NCI-H748 (cell line): ENCODE measurements around the gene TP53AIP1.

Experiments
- DNase-seq: peaks from one replicate; lab custom pipeline; 2025; ENCODE audit not compliant: unreplicated experiment; lab: John Stamatoyannopoulos, UW

Gene TP53AIP1, protein sequence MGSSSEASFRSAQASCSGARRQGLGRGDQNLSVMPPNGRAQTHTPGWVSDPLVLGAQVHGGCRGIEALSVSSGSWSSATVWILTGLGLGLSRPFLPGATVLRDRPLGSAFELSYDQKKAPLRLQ

DNA sequence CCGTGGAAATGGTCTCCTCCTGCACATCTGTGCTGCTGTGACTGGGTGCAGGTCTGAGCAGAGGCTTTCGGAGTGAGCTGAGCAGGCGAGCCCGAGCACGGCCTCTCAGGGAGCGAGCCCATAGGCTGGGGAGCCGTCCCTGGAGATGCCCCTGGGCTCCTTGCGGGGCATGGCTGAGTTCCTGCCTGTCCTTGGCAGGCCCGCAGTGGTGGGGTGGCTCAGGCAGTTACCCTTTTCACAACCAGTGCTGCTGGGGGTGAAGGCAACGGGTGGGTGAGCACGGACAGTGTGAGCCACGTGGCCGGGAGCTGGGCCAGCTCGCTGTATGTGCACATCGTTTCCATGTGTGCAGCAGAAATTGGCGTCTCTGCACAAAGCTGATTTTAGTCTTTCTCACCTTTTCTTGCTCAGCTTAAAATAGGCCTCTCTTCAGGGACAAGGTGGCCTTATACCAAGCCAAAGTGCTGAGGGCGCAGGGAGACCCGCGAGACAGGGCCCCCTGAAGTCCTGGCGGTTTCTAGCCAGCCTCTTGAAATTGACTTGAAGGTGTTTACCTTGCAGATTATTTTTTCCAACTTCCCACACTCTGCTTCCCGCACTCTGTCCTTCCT lies at the start of gene TP53AIP1:
Gene TP53AIP1 (minus strand): TSS at position 55 of the 611 bp plus-strand sequence. CDS start 5,053 bp downstream, outside the sequence.
- DNase-seq, result no peak

DNA sequence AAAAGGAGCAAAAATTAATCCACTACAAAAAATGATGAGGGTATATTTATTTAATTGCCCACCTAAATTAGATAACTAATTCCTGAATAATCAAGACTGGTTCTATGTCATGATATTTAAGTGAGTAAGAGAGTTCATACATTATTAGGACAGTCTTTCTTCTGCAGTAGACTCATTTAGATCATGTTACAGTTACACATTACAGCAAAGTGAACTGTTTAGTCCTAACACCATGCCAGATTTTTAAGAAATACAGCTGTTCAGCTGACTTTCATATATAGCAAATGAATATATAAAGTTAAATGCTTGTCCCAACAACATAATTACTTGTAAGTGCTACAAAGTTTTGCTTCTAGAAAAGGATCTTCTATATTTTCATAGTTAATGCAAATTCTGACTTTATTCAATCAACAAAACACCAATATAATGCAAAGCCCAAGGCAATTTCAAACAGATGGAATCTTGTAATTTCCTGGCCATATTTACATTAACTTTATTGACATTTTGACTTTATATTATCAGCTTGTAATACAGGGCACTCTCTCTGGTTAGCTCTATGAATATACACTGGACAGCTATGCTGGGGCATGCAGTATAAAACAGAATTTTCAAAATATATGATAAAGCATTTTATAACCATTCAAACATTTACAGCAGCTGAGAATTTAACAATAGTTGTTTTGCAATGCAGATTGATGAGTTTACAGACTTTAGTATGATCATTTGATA lies 45.7 kb upstream of the TP53AIP1 start:
- DNase-seq, result no peak

DNA sequence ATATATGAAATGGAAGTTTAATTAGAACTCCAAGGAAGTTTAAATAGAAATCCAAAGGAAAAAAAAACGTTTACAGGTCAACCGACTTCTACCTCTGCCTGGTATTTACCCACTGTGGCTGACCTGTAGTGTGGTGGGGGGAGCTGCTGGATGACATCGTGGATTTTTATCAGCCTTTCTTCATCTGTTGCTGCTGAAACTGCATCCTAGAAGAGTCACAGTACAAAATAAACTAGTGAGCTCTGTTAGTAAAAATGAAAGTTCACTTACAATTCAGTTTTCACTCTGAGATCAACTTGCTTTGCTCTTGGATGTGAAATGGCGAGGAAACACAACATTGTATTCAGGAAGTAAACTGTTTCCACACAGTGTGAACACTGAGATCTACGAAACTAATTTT lies 43.2 kb upstream of the TP53AIP1 start:
- no peak for DNase-seq

DNA sequence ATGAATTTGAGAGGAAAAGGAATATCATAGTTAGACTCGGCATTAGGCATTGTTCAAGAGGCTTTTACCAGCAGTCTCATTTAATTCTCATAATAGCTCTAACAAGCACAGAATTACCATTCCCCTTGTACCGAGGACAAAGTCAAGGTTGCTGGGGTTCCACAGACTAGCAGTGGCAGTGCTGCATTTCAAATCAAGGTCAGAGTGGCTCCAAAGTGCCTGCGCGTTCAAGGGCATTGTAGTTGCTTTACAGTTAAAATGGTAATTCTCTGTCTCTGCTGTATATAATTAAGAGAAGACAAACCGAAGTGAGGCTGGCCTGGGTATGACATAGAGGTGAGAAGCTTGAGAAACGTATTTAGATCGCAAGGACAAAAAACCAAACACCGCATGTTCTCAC lies 40.4 kb upstream of the TP53AIP1 start:
- no peak for DNase-seq

DNA sequence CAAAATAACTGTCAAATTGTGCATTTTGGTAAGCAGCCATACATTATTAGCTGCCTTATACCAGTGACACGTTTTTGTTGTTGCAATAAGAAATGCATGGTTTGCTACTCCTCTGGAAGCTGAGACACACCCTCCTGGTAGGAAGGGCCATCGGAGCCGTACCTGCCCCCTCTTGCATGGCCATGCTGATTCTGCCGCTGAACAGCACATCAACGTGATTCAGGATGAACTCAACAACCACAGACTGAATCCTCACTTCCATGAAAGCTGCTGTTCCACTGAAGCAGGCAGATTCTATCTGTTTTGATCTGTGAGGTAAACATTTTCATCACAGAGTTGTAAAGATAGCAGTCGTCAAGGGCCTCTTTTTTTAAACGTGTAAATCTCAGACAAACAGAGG lies 38.6 kb upstream of the TP53AIP1 start:
- no peak for DNase-seq

DNA sequence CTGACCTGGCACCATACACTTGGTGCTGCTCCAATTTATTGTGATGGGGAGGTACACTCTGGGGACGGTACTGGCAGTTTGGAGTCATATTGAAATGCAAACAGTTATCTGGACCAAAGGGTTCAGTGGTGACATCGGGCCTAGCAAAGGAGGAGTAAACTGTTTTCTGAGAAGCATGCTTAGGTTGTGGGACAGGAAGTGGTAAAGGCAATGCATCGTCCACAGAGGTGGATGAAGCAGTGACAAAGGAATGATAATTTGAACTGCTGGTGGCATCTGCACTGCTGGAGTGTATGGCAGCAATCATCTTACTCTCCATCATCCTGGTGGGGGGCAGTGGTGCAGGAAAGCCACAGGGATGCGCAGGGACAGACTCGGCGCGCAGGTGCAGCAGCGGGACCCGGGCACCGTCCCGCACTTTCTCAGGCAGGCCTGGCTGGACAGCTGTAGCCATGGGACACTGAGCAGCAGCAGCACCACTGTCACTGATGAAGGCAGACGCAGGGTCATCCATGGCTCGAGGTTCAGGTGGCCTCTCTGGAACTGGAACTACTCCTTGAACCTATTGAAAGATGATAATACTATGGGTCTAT lies 28.0 kb upstream of the TP53AIP1 start:
- DNase-seq, result no peak

DNA sequence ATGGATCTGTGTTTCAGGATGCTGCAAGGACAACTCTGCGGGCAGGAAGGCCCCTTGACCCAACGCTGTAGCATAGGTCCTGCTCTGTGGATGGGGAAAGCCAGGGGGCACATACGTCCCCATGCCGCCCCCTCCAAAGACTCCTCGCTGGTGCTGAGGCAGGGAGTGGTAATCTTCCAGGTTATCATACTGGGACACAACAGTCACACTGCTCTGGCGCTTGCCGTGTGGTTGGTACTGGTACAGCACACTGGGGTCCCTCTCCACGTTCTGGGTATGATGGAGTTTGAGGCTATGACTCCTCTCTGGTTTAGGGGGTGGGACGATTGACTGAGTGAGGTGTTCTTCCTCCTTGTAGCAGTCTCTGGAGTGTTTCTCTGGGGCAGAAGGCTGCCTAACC lies 26.2 kb upstream of the TP53AIP1 start:
- DNase-seq, result no peak

DNA sequence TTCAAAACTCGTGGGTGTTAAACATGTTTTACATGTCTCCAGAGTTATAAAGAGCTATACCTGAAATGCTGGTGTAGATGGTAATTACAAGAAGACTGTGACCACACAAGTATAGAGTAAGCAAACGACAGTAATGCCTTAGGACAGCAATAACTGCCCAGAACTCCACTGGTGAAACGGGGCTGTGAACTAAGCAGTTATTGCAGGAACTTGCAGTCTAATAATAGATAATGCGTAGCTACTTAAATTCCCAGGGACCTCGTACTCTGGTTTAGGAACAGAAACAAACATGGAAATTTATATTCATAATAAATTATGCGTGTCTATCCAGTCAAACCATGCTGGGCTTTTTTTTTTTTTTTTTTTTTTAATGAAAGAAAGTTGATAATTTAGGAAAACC lies 24.9 kb upstream of the TP53AIP1 start:
- no peak for DNase-seq

DNA sequence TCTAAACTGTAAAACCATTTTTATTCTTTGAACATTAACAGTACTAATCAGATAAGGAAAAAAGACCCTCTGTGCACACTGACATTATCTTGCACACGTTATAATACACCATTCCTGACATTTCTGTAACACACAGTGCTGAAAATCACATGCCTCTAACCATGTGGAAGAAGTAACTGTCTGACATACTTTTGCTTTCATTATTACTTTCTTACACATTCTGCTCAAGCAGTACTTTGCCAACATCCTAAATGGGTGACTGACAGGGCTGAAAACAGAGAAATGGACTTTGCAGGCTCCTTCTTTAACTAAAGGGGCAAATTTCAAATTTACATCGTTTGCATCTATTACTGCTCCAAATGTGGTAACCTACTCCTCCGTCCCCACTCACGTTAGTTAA lies 22.8 kb upstream of the TP53AIP1 start:
- no peak for DNase-seq

DNA sequence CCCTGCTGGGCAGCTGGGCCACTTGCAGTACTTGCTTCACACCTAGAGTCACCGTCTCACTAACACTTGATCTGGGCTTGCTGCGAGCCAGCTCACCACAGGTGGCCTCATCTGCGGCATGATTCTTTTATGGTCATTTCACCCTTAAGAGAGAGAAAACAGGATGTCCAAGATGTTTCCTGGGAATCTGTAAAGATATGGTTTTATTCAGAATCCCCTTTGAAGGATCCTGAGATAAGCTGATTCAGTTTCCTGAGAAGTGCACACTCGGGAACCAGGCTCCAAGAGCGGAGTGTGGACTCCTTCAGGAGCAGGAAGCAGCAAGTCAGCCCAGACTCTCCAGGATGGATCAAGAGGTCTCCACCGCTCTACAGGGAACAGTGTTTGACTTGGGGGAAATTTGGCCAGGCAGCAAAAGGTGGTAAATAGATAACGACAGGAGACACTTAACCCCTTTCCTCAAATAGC lies 21.8 kb upstream of the TP53AIP1 start:
- DNase-seq, result no peak

DNA sequence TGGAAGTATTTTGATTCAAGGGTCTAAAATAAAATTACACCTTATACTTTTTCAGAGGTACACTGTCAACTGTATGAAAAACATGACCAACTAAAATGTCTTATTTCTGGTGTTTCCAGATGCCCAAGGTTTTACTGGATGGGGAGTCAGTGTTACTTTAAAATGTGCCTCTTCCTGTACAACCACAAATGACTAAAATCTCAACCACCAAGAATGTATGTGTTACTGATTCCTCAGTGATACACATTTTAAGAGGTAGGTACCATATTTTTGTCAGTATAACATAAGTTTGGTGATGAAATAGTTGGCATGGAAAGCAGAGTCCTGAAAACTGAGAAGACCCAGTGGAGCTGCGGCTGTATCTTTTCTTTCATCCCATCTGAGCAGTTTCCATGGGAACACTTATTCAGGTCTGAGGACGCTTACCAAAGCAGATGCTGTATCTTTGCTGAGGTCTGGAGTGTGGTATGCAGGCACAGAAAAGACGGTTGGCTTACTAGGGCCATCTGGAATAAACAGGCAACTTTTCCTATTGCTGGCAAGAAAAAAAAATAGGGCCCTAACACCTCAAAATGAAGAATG lies 21.2 kb upstream of the TP53AIP1 start:
- no peak for DNase-seq

DNA sequence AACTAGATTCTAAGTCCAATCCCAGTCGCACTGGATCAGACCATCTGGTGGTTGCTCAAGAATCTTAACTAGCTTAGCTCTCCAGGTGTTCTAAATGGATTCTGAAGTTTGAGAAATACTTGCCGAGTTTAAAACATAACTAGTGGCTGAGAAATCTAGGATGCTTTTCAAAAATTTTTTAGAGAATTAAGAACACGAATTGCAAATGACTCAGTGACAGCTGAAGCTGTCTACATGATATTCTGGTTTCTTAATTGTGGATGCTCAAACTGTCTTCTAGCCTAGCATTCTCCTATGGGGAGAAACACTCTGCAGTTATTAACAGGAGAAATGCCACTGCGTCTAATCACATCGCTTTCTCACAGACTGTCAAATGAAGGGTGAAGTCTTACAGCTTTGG lies 20.2 kb upstream of the TP53AIP1 start:
- DNase-seq, result no peak

DNA sequence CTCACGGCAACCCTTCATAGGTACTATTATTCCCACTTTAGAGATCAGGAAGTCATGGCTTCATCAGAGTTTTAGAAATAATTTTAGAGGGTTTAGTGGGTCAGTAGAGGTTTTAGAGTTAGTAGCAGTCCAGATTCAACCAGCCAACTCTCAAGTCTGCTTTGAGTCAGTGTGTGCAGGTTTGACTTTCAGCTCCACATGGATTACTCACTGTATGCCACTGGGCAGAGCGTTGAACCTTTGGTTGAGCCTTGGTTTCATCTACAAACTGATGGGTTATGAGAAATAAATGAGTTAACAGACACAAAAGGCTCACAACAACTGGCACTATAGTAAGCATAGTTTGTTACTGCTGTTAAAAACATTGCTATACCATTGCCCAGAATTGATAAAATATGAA lies 19.0 kb upstream of the TP53AIP1 start:
- no peak for DNase-seq

DNA sequence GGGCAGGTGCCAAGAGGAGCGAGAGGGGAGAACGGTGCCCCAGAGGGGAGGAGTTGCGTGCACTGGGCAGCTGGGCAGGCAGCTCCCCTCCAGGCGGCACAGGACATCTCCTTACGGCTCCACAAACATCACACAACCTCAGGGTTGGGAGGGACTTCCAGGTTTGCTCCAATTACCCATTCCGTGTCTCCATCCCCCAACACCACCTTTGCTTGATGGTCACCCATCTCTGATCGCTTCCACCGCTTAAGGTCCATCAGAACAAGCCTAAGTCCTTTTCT lies 14.5 kb upstream of the TP53AIP1 start:
- DNase-seq, result no peak

DNA sequence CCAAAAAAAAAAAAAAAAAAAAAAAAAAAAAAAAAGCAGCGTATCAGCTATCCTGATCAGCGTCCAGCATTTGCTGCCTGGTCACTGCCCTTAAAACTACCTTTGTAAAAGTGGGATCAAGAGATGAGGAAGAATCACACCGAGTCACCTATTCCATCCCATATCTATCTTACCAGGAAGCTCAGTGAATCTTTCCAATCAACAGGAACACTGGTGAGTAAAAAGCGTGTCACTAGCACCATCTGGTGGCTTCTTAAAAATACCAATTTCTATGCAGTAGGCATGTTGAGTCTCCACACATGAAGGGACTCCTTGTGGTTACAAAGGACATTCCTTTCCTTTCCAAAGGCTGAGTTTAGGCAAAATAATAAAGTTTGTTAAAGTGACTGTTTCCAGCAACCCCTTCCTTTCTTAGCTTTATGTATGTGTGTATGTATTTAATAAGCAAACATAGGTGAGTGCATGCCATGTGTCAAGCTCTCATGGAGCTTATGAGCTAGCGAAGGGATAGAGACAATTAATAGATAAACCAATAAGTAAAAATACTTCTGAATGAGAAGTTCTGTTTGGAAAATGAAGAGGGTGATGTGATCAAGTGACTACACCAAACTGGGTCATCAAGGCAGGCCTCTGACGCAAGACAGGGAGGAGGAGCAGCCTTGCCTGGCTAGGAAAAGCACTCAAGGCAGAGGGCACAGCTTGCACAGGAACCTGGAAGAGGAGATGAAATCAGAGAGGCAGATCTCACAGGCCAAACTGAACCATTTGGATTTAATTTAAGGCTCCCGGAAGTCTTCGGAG lies 13.9 kb upstream of the TP53AIP1 start:
- peak; percentile 70 for DNase-seq

DNA sequence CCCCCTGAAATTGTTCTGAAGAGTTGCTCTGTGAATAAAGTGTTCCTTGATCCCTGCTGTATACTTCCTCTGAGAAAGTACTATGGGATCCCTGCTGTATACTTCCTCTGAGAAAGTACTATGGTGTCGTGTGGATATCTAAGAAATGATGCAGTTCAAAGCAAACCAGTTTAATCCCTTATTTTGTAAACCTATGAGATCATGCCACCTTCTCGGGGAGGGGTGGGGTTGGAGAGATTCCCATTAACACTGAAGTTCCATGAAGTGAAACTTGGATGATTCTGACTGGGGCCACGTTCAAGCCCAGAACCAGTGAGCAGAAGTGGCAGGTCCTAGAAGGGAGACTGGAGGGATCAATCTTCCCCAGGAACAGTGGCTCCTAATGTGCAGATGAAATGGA lies 13.0 kb upstream of the TP53AIP1 start:
- DNase-seq, result no peak

DNA sequence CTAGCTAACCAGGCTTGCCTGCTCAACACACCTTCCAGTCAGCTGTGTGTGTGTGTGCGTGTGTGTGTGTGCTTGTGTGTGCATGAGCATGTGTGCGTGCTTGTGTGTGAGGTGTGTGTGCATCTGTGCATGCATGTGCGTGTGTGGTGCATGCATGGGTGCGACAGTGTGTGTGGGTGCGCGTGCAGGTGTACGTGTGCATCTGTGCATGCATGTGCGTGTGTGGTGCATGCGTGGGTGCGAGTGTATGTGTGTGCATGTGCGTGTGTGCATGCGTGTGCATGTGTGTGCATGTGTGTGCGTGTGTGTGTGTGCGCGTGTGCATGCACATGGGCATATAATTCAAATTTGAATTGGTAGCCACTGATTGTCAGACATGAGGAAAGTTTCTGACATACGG lies 10.5 kb upstream of the TP53AIP1 start:
- DNase-seq, result no peak

DNA sequence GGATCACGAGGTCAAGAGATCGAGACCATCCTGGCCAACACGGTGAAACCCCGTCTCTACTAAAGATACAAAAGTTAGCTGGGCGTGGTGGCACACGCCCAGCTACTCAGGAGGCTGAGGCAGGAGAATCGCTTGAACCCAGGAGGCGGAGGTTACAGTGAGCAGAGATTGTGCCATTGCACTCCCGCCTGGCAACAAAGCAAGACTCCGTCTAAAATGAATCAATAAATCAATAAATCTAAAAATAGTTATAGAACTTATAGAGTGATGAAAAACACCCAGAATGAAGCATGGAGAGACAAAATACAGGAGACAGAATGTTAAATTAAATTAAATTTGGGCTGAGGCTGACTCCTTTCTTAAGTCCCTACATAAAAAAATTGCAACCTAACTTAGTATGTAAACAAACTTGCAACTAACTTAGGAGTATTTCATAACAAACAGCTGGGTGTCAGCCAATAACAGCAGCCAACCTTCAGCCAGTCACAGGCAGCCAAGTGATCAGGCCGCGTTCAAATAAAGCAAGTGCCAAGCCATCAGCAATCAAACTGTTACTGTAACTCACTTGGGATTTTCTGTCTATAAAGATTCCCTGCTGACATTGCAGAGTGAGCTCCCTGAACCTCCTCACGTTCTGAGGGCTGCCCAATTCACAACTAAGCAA lies 7.3 kb upstream of the TP53AIP1 start:
- DNase-seq, result no peak

DNA sequence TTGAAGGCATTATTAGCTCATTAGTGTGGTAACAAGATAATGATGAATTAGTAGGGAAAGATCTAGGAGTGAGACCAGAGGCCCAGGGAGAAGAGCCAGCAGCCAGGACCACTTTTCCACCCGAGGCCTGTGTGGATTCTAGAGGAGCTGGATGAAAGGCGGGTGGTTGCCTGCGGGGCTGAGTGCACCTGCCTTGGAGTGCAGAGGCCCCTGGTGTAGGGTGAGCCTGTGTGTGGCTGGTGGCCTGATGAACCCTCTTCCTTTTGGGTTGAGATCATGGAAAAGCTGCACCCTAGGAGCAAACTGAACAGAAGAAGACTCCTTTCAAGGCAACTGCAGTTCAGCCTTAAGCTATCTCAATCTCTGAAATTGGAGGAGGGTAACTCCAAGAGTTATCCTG lies 5.9 kb upstream of the TP53AIP1 start:
- no peak for DNase-seq

DNA sequence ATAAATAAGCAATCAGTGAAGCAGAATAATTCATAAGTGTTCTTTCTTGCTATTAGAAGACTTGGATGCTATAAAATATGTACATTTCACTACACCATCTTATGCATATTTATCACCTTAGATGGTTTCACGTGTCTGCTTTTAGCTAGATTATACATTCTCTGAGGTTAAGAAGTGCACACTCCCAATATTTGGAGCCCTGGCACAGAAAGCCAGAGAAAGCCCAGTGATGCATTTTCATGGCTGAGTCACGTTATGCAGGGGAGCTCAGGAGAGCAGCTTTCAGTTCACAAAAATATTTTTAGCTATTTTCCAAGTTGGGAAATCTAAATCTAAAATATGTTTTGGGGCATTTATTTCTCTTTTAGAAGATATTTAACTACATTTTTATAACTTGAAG lies 5.1 kb upstream of the TP53AIP1 start:
- DNase-seq, result no peak

DNA sequence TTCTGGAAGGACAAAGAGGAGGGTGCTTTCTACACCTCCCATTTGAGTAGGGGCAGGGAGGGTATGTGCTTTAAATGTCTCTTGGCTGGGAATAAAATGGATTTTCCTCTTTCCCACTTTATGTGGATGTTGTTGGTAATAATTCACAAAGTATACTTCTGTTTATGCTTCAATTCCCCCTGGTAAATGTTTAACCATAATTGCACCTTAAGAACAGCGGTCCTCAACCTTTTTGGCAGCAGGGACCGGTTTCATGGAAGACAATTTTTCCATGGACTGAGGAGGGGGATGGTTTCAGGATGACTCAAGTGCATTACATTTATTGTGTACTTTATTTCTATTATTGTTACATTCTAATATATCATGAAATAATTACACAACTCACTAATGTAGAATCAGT lies 4.0 kb upstream of the TP53AIP1 start:
- no peak for DNase-seq
